Measurements from ENCODE around the gene LGMN. TPM values are rescaled to one million over a fixed set of nuclear protein-coding genes. Genes with fewer than 3 reads are reported as not detected.

The LGMN gene
- total RNA-seq, 1 donor from 2014 or later: 34.0 TPM

DNA sequence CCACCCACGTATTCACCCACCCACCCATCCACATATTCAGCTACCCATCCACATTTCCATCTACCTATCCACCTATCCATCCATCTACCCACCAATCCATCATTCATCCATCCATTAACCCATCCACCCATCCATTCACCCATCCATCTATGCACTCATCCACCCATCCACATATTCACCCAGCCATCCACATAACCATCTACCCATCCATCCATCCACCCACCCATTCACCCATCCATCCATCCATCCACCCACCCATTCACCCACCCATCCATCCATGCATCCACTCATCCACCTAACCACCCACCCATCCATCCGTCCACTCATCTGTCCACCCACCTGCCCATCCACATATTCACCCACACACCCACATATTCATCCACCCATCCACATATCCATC, 70.5 kb downstream of the LGMN start:
- H3K4me3 ChIP-seq (ENCODE audit: low read depth, low read length): no peak overlapping the region
- no peaks in the 10 kb centered on the region for H3K27me3 ChIP-seq (ENCODE audit: control insufficient read depth, insufficient read depth, low read length)
- H3K36me3 ChIP-seq (ENCODE audit: control insufficient read depth, insufficient read depth, low read length): peaks cover 2% of the 10 kb centered on the region
- TF ChIP-seq, protein P1, sequence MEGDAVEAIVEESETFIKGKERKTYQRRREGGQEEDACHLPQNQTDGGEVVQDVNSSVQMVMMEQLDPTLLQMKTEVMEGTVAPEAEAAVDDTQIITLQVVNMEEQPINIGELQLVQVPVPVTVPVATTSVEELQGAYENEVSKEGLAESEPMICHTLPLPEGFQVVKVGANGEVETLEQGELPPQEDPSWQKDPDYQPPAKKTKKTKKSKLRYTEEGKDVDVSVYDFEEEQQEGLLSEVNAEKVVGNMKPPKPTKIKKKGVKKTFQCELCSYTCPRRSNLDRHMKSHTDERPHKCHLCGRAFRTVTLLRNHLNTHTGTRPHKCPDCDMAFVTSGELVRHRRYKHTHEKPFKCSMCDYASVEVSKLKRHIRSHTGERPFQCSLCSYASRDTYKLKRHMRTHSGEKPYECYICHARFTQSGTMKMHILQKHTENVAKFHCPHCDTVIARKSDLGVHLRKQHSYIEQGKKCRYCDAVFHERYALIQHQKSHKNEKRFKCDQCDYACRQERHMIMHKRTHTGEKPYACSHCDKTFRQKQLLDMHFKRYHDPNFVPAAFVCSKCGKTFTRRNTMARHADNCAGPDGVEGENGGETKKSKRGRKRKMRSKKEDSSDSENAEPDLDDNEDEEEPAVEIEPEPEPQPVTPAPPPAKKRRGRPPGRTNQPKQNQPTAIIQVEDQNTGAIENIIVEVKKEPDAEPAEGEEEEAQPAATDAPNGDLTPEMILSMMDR (IDR thresholded peaks at IDR 0.05; ENCODE audit: insufficient read depth, low read length, severe bottlenecking): no peak
- FAIRE-seq: no peak
- no peak for DNase-seq (ENCODE audit: low read depth)

- Histone ChIP-seq H3K36me3 (ENCODE audit: control insufficient read depth, insufficient read depth, low read length) (peaks cover 2% of the 10 kb centered on the region), H3K27me3 (ENCODE audit: control insufficient read depth, insufficient read depth, low read length) (no peaks in the 10 kb centered on the region), H3K4me3 (ENCODE audit: low read depth, low read length) (no peak overlapping the region)
- TF ChIP-seq, protein P1 (IDR thresholded peaks at IDR 0.05; ENCODE audit: insufficient read depth, low read length, severe bottlenecking): no peak
- FAIRE-seq (no peak), DNase-seq (ENCODE audit: low read depth) (no peak)
Observed at GRCh38 chr14:92677087-92677668, 71.2 kb downstream of the LGMN start.

DNA sequence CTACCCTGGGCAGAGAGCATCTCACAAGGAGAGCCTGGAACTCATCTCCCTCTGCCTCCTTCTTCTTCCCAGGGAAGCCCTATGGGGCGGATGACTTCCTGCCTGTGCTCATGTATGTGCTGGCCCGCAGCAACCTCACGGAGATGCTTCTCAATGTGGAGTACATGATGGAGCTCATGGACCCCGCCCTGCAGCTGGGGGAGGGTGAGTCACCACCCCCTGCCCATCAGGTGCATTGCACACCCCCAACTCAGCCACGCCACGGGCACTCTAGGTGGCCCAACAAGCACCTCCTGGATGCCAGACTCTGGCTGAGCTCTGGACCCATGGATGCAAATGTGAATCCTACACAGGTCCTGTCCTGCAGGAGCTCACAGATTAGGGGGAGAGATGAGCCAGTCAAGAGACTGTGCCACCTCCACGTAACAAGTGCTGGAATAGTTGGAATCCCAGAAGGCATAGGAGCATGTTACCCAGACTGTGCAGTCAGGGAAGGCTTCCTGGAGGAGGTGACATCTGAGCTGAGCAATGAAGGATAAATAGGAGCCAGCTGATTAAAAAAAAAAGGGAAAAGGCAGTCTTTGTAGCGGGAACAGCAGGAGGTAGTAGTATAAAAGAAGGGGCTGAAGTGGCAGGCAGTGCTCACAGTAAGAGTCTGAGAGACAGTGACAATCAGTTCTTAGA, 71.9 kb downstream of the LGMN start:
- H3K36me3 ChIP-seq (ENCODE audit: control insufficient read depth, insufficient read depth, low read length): peaks cover 2% of the 10 kb centered on the region
- DNase-seq (ENCODE audit: low read depth) (no peak), FAIRE-seq (no peak)
- H3K4me3 ChIP-seq (ENCODE audit: low read depth, low read length): no peak overlapping the region
- no peaks in the 10 kb centered on the region for H3K27me3 ChIP-seq (ENCODE audit: control insufficient read depth, insufficient read depth, low read length)
- TF ChIP-seq, protein P1 (IDR thresholded peaks at IDR 0.05; ENCODE audit: insufficient read depth, low read length, severe bottlenecking): no peak

- Histone ChIP-seq H3K27me3 (ENCODE audit: control insufficient read depth, insufficient read depth, low read length) (no peaks in the 10 kb centered on the region), H3K36me3 (ENCODE audit: control insufficient read depth, insufficient read depth, low read length) (peaks cover 2% of the 10 kb centered on the region), H3K4me3 (ENCODE audit: low read depth, low read length) (no peak overlapping the region)
- TF ChIP-seq, protein P1 (IDR thresholded peaks at IDR 0.05; ENCODE audit: insufficient read depth, low read length, severe bottlenecking): no peak
- DNase-seq (ENCODE audit: low read depth) (no peak), FAIRE-seq (no peak)
Observed at GRCh38 chr14:92675976-92676375, 72.5 kb downstream of the LGMN start.

DNA sequence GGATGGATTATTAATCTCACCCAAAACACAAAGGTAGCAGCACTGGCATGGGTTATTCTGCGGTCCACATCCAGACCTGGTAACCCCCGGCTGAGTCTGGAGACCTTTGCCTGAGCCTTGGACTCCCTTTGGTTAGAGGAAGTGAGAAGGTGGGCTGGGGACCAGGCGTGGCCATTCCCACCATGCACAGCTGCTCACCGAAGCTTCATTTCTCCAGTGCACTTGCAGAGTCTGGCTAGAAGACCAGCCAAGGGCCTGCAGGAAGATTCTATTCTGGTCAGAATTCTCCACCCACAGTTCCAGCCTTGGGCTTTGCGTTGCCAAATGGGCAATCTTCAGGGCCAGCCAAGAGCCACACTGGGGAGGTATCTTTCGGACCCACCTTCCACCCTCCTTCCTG, 73.0 kb downstream of the LGMN start:
- no peak for FAIRE-seq
- peaks cover 2% of the 10 kb centered on the region for H3K36me3 ChIP-seq (ENCODE audit: control insufficient read depth, insufficient read depth, low read length)
- TF ChIP-seq, protein P1 (IDR thresholded peaks at IDR 0.05; ENCODE audit: insufficient read depth, low read length, severe bottlenecking): no peak
- no peak overlapping the region for H3K4me3 ChIP-seq (ENCODE audit: low read depth, low read length)
- DNase-seq (ENCODE audit: low read depth): no peak
- H3K27me3 ChIP-seq (ENCODE audit: control insufficient read depth, insufficient read depth, low read length): no peaks in the 10 kb centered on the region
